Liver (tissue), 9 donors: ENCODE data around the gene CRB1. TPM values are rescaled to one million over a fixed set of nuclear protein-coding genes. Genes with fewer than 3 reads are reported as not detected.

Source experiments
- DNase-seq: peaks from one replicate; pipeline ENCODE4 v3.0.0-alpha.2; 2017; ENCODE audit warnings: low spot score
- H3K27ac ChIP-seq, 2 donors: one replicate each; pipeline ENCODE4 v1.7.0; 2013; ENCODE audit warnings: inconsistent platforms in 2 of 2, low read length in 2 of 2, control low read depth in 1 of 2, low read depth in 1 of 2, mild to moderate bottlenecking in 1 of 2
- H3K27me3 ChIP-seq, 4 donors: one replicate each; pipeline versions ENCODE4 v1.6.1 to v1.7.0; 2013; ENCODE audit warnings: low read length in 3 of 4, inconsistent platforms in 1 of 4, mild to moderate bottlenecking in 1 of 4, moderate library complexity in 1 of 4; ENCODE audit not compliant: control insufficient read depth in 4 of 4, insufficient read depth in 4 of 4
- H3K36me3 ChIP-seq, 4 donors: one replicate each; pipeline versions ENCODE4 v1.6.1 to v1.7.0; 2013; ENCODE audit warnings: low read length in 3 of 4, mild to moderate bottlenecking in 3 of 4, low read depth in 1 of 4, moderate library complexity in 1 of 4; ENCODE audit not compliant: control insufficient read depth in 4 of 4, insufficient read depth in 3 of 4
- H3K4me1 ChIP-seq, 4 donors: one replicate each; pipeline versions ENCODE4 v1.6.1 to v1.7.0; 2013; ENCODE audit warnings: low read length in 3 of 4, mild to moderate bottlenecking in 3 of 4, moderate library complexity in 1 of 4; ENCODE audit not compliant: control insufficient read depth in 4 of 4, insufficient read depth in 4 of 4
- H3K4me3 ChIP-seq, 3 donors: one replicate each; pipeline versions ENCODE4 v1.6.1 to v1.7.0; 2013; ENCODE audit warnings: low read length in 3 of 3, control low read depth in 1 of 3, low read depth in 1 of 3, mild to moderate bottlenecking in 1 of 3
- H3K9ac ChIP-seq, 2 donors: one replicate each; pipeline ENCODE4 v1.7.0; 2013; ENCODE audit warnings: low read length in 2 of 2, mild to moderate bottlenecking in 2 of 2, moderate library complexity in 2 of 2, control low read depth in 1 of 2, low read depth in 1 of 2
- H3K9me3 ChIP-seq, 4 donors: one replicate each; pipeline versions ENCODE4 v1.6.1 to v1.7.0; 2013; ENCODE audit warnings: low read length in 3 of 4; ENCODE audit not compliant: control insufficient read depth in 4 of 4
- ATF3 ChIP-seq: IDR thresholded peaks from 2 replicates; pipeline ENCODE4 v1.6.1; 2016; ENCODE audit warnings: antibody characterized with exemption
- CTCF ChIP-seq: fragments of 150-350 bp; IDR thresholded peaks from 2 replicates; pipeline ENCODE4 v1.5.1; 2017; ENCODE audit warnings: improper control_type of control experiment, low read depth, low read length; ENCODE audit not compliant: missing input control
- EGR1 ChIP-seq, 2 donors: IDR thresholded peaks; 2 replicates each; pipeline ENCODE4 v1.6.1; 2016 to 2018; ENCODE audit warnings: antibody characterized with exemption in 2 of 2, low read depth in 2 of 2
- FOXA2 ChIP-seq: IDR thresholded peaks from 2 replicates; pipeline ENCODE4 v1.6.1; 2016; ENCODE audit warnings: antibody characterized with exemption
- GABPA ChIP-seq, 2 donors: IDR thresholded peaks in 1 of 2; conservative IDR thresholded peaks in 1 of 2; 2 replicates each; pipeline ENCODE4 v1.6.1; 2016; ENCODE audit warnings: antibody characterized with exemption in 2 of 2, mild to moderate bottlenecking in 1 of 2, moderate library complexity in 1 of 2
- HNF4A ChIP-seq, 2 donors: conservative IDR thresholded peaks; 2 replicates each; pipeline ENCODE4 v1.6.1; 2016; ENCODE audit warnings: antibody characterized with exemption in 2 of 2, mild to moderate bottlenecking in 2 of 2
- HNF4G ChIP-seq: IDR thresholded peaks from 2 replicates; pipeline ENCODE4 v1.6.1; 2016; ENCODE audit warnings: antibody characterized with exemption
- JUND ChIP-seq, 2 donors: IDR thresholded peaks; 2 replicates each; pipeline ENCODE4 v1.6.1; 2016; ENCODE audit warnings: antibody characterized with exemption in 2 of 2
- MAX ChIP-seq: IDR thresholded peaks from 2 replicates; pipeline ENCODE4 v1.6.1; 2016; ENCODE audit warnings: antibody characterized with exemption
- NR2F2 ChIP-seq: IDR thresholded peaks from 2 replicates; pipeline ENCODE4 v1.6.1; 2016; ENCODE audit warnings: antibody characterized with exemption
- RAD21 ChIP-seq, 2 donors: IDR thresholded peaks; 2 replicates each; pipeline ENCODE4 v1.6.1; 2016; ENCODE audit warnings: antibody characterized with exemption in 2 of 2, mild to moderate bottlenecking in 2 of 2
- REST ChIP-seq: IDR thresholded peaks from 2 replicates; pipeline ENCODE4 v1.6.1; 2016; ENCODE audit warnings: antibody characterized with exemption, mild to moderate bottlenecking
- RXRA ChIP-seq, 2 donors: IDR thresholded peaks; 2 replicates each; pipeline ENCODE4 v1.6.1; 2017 to 2018; ENCODE audit warnings: antibody characterized with exemption in 2 of 2, mild to moderate bottlenecking in 1 of 2
- SP1 ChIP-seq: IDR thresholded peaks from 2 replicates; pipeline ENCODE4 v1.6.1; 2018; ENCODE audit warnings: antibody characterized with exemption, mild to moderate bottlenecking
- TAF1 ChIP-seq: conservative IDR thresholded peaks from 2 replicates; pipeline ENCODE4 v1.6.1; 2016; ENCODE audit warnings: antibody characterized with exemption, mild to moderate bottlenecking
- YY1 ChIP-seq: IDR thresholded peaks from 2 replicates; pipeline ENCODE4 v1.6.1; 2016; ENCODE audit warnings: antibody characterized with exemption, mild to moderate bottlenecking
- ZBTB33 ChIP-seq: IDR thresholded peaks from 2 replicates; pipeline ENCODE4 v1.6.1; 2016; ENCODE audit warnings: antibody characterized with exemption
- WGBS: extraction: QIAGEN DNeasy Blood & Tissue Kit; methylation state at CpG from one replicate; pipeline ENCODE4 v1.1.7; 2013; 5-methylcytosine and 5-hydroxymethylcytosine counted together
- polyA plus RNA-seq, 2 donors: library from polyadenylated mRNA; stranded (reverse) in 1 of 2; unstranded in 1 of 2; fragments of 200-250 nt in 1 of 2; fragments of >200 nt in 1 of 2; fragmentation: Nextera tagmentation in 1 of 2; extraction: Ambion mirVana in 1 of 2; gene quantifications; one replicate each; pipeline versions ENCODE4 v1.2.1 to v1.2.3, GENCODE V29; 2013 to 2015
- total RNA-seq, 2 donors: library from RNA; depleted of rRNA; stranded (reverse); fragments of >200 nt; gene quantifications; one replicate each; pipeline ENCODE4 v1.2.3, GENCODE V29; 2014
- donor health status: healthy.
- donor health status: healthy.
- donor health status: healthy.
- donor health status: healthy.
- donor health status: healthy.

CRB1 gene
- total and polyA plus RNA-seq, 4 donors: 5.1 TPM; not detected in 3

GRCh38 chr1:197367627-197368026, 99.6 kb downstream of the CRB1 start:
- no peaks in the 10 kb centered on the region for H3K36me3 ChIP-seq
- no peak overlapping the region for H3K27ac ChIP-seq
- no peaks in the 10 kb centered on the region for H3K4me1 ChIP-seq
- no peak overlapping the region for H3K9ac ChIP-seq
- no peaks in the 10 kb centered on the region for H3K27me3 ChIP-seq
- no peak for DNase-seq
- no peaks in the 10 kb centered on the region for H3K9me3 ChIP-seq
- TF ChIP-seq ZBTB33: no peak
- no peak for TF ChIP-seq JUND (IDR thresholded peaks at IDR 0.05)
- no peak for TF ChIP-seq CTCF
- TF ChIP-seq ATF3: no peak
- TF ChIP-seq RAD21 (IDR thresholded peaks at IDR 0.05): no peak
- TF ChIP-seq FOXA2: no peak
- TF ChIP-seq YY1: no peak
- no peak for TF ChIP-seq SP1
- no peak for TF ChIP-seq HNF4G
- TF ChIP-seq NR2F2: no peak
- TF ChIP-seq REST: no peak
- TF ChIP-seq HNF4A (conservative IDR thresholded peaks at IDR 0.05): no peak
- no peak for TF ChIP-seq GABPA (IDR thresholded peaks at IDR 0.05 in 1 of 2, conservative IDR thresholded peaks at IDR 0.05 in 1 of 2)
- no peak for TF ChIP-seq RXRA (IDR thresholded peaks at IDR 0.05)
- TF ChIP-seq EGR1 (IDR thresholded peaks at IDR 0.05; ENCODE audit: low read depth in 2 of 2): no peak
- TF ChIP-seq MAX: no peak
- TF ChIP-seq TAF1: no peak
- 88% methylated on average over 7 of the region's 7 CpGs for WGBS
- H3K4me3 ChIP-seq: no peak overlapping the region

- TF ChIP-seq GABPA (IDR thresholded peaks at IDR 0.05 in 1 of 2, conservative IDR thresholded peaks at IDR 0.05 in 1 of 2): no peak
- H3K27me3 ChIP-seq: no peaks in the 10 kb centered on the region
- no peaks in the 10 kb centered on the region for H3K36me3 ChIP-seq
- no peaks in the 10 kb centered on the region for H3K9me3 ChIP-seq
- 44% methylated on average over 1 of the region's 1 CpG for WGBS
- DNase-seq: no peak
- H3K4me3 ChIP-seq: no peak overlapping the region
- no peak overlapping the region for H3K27ac ChIP-seq
- no peaks in the 10 kb centered on the region for H3K4me1 ChIP-seq
- H3K9ac ChIP-seq: no peak overlapping the region
Measured at GRCh38 chr1:197374428-197374827, 106.4 kb downstream of the CRB1 start.
